ENCODE measurements around the gene C3orf22. TPM values are rescaled to one million over a fixed set of nuclear protein-coding genes. Genes with fewer than 3 reads are reported as not detected.

Gene C3orf22
- total RNA-seq, 2 experiments from 2014 or later: not detected

DNA sequence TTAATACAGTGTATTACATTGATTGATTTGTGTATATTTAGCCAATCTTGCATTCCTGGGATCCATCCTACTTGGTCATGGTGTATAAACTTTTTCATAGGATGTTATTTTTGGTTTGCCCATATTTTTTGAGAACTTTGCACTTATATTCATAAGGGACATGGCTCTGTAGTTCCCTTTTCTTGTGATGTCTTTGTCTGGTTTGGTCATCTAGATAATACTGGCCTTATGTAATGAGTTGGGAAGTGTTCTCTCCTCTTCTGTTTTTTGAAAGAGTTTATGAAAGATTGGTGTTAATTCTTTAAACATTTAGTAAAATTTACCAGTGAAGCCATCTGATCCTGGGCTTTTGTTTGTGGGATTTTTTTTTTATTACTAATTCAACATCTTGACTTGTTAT, 25.2 kb downstream of the C3orf22 start:
- Mint-ChIP-seq H3K27ac (no peak overlapping the region), H3K36me3 (ENCODE audit: low read depth) (no peaks in the 10 kb centered on the region)

DNA sequence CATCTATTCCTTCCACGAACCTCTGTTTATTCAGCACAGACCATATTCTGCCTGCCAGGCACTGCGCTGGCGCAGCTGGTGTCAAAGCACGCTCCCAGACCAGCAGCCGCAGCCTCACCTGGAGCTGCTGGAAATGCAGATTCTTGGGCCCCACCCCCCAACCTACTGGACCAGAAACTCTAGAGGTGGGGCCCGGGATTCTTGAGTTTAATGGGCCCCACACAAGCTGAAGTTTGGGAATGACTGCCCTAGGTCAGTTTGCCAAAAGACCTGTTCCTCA, 27.7 kb downstream of the C3orf22 start:
- Mint-ChIP-seq H3K27me3 (peaks cover 4% of the 10 kb centered on the region), H3K4me3 (no peak overlapping the region), H3K36me3 (ENCODE audit: low read depth) (no peaks in the 10 kb centered on the region), H3K4me1 (ENCODE audit: low read depth) (no peaks in the 10 kb centered on the region), H3K27ac (no peak overlapping the region), H3K9me3 (no peaks in the 10 kb centered on the region)
- intact Hi-C loops (cut with micrococcal nuclease): no loop called here
- TF ChIP-seq, protein P1, sequence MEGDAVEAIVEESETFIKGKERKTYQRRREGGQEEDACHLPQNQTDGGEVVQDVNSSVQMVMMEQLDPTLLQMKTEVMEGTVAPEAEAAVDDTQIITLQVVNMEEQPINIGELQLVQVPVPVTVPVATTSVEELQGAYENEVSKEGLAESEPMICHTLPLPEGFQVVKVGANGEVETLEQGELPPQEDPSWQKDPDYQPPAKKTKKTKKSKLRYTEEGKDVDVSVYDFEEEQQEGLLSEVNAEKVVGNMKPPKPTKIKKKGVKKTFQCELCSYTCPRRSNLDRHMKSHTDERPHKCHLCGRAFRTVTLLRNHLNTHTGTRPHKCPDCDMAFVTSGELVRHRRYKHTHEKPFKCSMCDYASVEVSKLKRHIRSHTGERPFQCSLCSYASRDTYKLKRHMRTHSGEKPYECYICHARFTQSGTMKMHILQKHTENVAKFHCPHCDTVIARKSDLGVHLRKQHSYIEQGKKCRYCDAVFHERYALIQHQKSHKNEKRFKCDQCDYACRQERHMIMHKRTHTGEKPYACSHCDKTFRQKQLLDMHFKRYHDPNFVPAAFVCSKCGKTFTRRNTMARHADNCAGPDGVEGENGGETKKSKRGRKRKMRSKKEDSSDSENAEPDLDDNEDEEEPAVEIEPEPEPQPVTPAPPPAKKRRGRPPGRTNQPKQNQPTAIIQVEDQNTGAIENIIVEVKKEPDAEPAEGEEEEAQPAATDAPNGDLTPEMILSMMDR (IDR thresholded peaks at IDR 0.05): no peak
- ATAC-seq: no peak
- DNase-seq: no peak
- ChIA-PET CTCF (interaction anchor here (0.8 kb wide), 1 partner anchor 8 kb away, joined by 3 read pairs; no protein-coding TSS in a partner anchor), POLR2A (no interaction called here)

More for the DNA sequence above, 25.2 kb downstream of the C3orf22 start:
- no peak for DNase-seq
- intact Hi-C loops (cut with micrococcal nuclease): no loop called here
- no peak for ATAC-seq
- ChIA-PET POLR2A (no interaction called here), CTCF (interaction anchor here (1.0 kb wide), 1 partner anchor 11 kb away, joined by 4 read pairs; no protein-coding TSS in a partner anchor)
- no peaks in the 10 kb centered on the region for H3K9me3 Mint-ChIP-seq
- H3K4me1 Mint-ChIP-seq (ENCODE audit: low read depth): no peaks in the 10 kb centered on the region
- H3K27me3 Mint-ChIP-seq: peaks cover 4% of the 10 kb centered on the region
- no peak overlapping the region for H3K4me3 Mint-ChIP-seq
- TF ChIP-seq, protein P1 (IDR thresholded peaks at IDR 0.05): no peak

DNA sequence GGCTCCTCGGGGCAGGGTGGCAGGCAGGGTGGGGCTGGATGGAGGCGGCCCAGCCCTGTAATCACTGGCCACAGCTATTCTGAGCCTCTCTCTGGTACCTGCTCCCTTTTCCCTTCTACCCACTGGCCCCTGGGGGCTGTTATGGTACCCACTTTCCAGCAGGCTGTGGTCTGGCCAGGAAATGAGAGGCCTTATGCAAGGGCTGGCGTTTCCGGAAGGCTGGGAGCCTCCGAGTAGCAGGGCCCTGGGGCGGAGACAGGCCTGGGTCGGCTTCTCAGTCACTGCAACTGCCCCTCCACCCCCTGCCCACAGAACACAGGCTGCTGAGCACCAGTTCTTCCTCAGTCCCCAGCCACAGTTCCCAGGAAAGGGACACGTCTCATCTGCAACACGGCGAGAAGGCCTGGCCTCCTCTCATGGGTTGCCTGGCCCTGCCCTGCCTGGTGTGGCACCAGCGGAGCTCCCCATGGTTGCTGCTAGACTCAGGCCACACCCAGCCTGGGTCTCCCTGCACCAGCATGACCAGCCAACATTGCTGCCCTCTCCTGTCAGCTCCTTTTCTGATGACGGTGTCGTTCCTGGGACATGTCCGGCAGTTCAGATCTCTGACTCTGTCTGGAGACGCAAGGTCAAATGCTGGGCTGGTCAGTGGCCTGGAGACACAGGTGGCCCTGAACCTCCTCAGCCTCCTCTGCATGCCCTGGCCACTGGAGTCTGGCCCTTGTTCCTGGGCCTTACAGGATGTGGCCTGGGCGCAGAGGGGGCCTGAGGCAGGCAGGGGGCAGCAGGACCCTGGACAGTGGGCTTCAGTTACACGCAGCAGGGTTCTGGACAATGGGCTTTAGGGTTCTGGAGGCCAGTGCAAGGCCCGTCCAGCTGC, 28.3 kb downstream of the C3orf22 start:
- TF ChIP-seq, protein P1 (IDR thresholded peaks at IDR 0.05): no peak
- ChIA-PET POLR2A (no interaction called here), CTCF (no interaction called here)
- ATAC-seq (no peak), DNase-seq (no peak)
- no peaks in the 10 kb centered on the region for H3K9me3 Mint-ChIP-seq
- H3K4me1 Mint-ChIP-seq (ENCODE audit: low read depth): no peaks in the 10 kb centered on the region
- H3K27ac Mint-ChIP-seq: no peak overlapping the region
- H3K27me3 Mint-ChIP-seq: peaks cover 4% of the 10 kb centered on the region
- H3K36me3 Mint-ChIP-seq (ENCODE audit: low read depth): no peaks in the 10 kb centered on the region
- H3K4me3 Mint-ChIP-seq: no peak overlapping the region
- intact Hi-C loops (cut with micrococcal nuclease): no loop called here

- H3K4me1 Mint-ChIP-seq (ENCODE audit: low read depth): no peaks in the 10 kb centered on the region
- H3K36me3 Mint-ChIP-seq (ENCODE audit: low read depth): no peaks in the 10 kb centered on the region
- DNase-seq: no peak
- no peak overlapping the region for H3K27ac Mint-ChIP-seq
- ChIA-PET POLR2A (no interaction called here), CTCF (no interaction called here)
- peaks cover 8% of the 10 kb centered on the region for H3K27me3 Mint-ChIP-seq
- no peak for ATAC-seq
- intact Hi-C loops (cut with micrococcal nuclease): no loop called here
- no peaks in the 10 kb centered on the region for H3K9me3 Mint-ChIP-seq
- TF ChIP-seq, protein P1 (IDR thresholded peaks at IDR 0.05): no peak
- no peak overlapping the region for H3K4me3 Mint-ChIP-seq
Observed at GRCh38 chr3:126529585-126530170, 29.1 kb downstream of the C3orf22 start.

GRCh38 chr3:126528800-126529541, 29.8 kb downstream of the C3orf22 start:
- H3K4me1 Mint-ChIP-seq (ENCODE audit: low read depth): no peaks in the 10 kb centered on the region
- ATAC-seq (no peak), DNase-seq (no peak)
- no peak overlapping the region for H3K27ac Mint-ChIP-seq
- no peak overlapping the region for H3K4me3 Mint-ChIP-seq
- no peaks in the 10 kb centered on the region for H3K36me3 Mint-ChIP-seq (ENCODE audit: low read depth)
- TF ChIP-seq, protein P1 (IDR thresholded peaks at IDR 0.05): no peak
- ChIA-PET POLR2A (no interaction called here), CTCF (no interaction called here)
- intact Hi-C loops (cut with micrococcal nuclease): no loop called here
- H3K27me3 Mint-ChIP-seq: peaks cover 4% of the 10 kb centered on the region
- no peaks in the 10 kb centered on the region for H3K9me3 Mint-ChIP-seq
